NCI-H2196 treated with DMSO at 0.1 percent for 48 hours (cell line): ENCODE measurements around the gene MBD2.

Experiments used
- DNase-seq: peaks from one replicate; lab custom pipeline; 2025; ENCODE audit not compliant: unreplicated experiment; lab: John Stamatoyannopoulos, UW

MBD2 gene

DNA sequence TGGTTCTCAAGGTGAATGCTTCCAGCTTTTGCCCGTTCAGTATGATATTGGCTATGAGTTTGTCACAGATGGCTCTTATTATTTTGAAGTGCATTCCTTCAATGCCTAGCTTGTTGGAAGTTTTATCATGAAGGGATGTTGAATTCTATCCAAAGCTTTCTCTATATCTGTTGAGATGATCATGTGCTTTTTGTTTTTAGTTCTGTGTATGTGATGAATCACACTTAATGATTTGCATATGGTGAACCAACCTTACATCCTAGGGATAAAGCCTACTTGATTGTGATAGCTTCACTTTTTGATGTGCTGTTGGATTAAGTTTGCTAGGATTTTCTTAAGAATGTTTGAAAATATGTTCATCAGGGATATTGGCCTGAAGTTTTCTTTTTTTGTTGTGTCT lies 112.1 kb downstream of the MBD2 start:
- no peak for DNase-seq

GRCh38 chr18:54109131-54109683 lies 115.3 kb downstream of the MBD2 start:
- DNase-seq, result no peak

- no peak for DNase-seq
Measured at GRCh38 chr18:54102123-54102522, 122.3 kb downstream of the MBD2 start.
